ENCODE results near the gene LRRC8D.
"Not testable (repeated sequence)": the region's sequence is repeated elsewhere in the genome, so short reads cannot be mapped to it uniquely, and the experiment has no call there.

LRRC8D gene

DNA sequence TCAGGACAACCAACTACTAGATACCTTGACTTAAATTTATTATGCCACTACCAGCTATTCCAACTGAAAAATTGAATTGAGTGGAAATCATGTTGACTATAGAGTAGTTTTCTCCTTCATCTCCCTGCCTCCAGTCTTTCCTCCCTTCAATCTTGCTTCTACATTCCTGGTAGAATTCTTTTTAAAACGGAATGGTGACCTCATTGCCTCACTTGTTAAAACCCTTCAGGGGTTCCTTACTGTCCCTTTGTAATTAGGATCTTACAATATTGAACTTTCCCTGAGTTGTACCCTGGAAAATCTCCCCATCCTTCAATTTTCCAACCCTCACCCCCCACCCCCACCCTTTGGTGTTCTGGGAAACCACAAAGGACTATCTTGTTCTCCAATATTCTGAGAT is 91.2 kb downstream of the LRRC8D start:
- DNase-seq (ENCODE audit: low read depth, low spot score) = no peak

DNA sequence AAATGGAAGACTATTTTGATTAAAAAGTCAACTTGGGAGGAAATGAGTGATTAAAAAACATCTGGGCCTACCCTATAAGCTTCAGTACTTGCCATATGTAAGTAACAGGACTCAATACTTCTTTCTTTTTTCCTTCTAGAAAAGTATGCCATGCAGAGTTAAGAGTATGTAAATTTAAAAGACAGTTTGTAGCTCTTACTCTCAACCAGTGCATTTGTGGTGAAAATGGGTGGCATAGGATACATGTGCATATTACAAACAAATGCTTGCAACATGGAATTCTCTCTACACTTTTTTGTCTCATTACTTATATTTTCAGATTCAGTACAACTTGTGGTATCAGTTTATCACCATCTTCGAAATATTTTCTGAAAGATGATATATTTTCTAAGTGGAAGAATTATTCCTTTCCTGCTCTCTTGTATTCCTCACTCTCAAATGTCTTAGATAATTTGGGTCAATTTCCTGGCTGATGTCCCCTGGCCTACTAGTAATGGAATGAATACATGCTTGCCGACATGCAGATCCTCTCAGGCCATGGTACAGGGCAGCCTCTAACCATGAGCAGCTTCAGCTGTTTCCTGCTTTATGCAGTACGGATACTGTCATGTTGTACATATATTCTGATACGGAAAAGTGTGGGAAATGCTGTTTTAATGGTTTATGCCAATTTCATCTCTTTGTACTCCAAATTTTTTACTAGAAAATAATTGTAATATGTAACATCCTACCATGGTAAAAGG is 92.7 kb downstream of the LRRC8D start:
- no peak for DNase-seq (ENCODE audit: low read depth, low spot score)

DNA sequence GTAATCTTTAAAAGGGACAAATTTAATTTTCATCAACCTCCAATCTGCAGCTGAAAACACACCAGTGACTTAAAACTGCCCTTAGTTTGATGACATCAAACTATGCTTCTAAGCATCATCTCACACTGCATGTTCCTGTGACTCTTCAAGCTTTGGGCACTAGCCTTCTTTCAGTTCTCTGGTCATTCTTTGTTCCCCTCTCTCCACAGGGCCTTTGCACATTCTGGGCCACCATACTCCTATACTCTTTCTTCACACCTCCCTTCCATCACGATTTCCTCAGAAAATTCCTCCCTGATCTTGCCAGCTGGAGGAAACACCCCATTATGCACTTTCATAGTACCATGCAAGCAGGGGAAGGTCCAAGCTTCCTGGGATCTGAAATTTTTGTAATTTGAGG is 96.5 kb downstream of the LRRC8D start:
- no peak for DNase-seq (ENCODE audit: low read depth, low spot score)

DNA sequence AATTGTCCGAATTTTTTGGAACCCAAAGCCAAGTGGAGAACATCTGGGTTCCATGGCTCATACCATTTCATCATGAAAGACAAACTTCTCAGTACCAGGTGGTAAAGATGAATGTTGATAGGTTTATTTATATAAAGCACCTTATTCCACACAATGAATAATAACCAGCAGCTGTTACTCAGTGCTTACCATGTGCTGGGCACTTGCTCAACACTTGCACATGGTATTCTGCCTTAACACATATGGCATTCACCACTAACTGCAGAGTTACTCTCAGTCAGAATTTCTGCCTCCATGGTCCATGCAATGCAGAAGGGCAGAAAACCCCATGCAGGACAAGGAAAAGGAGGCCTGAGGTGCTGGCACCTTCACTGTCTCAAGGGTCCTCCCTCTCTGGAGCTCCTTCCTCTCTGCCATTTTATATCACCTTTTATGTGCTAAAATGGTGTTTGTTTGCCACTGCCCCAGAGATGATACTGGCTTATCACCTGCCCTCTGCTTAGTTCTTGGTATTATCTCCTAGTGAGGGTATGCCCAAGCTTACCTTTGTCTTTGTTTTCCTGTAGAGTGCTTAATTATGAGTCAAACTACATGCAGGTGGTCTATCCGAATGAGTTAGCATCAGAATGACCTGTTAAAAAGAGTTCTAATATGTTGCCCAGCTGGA is 97.4 kb downstream of the LRRC8D start:
- no peak for DNase-seq (ENCODE audit: low read depth, low spot score)

DNA sequence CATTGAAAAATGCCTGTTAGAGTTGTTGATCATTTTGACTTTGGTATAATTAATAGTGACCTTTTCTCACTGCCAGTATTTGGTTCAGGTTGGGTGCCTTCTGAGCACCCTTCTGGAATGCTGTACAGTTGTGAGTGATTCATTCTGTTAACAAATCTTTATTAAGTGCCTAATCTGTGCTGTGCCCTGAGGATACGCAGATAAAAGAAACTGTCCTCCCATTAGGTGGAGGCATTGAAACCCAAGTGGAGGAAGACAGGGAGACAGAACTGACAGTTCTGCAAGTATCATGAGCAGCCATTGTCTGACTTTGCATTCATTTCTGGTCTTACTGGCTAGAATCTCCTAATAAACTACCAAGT is 97.9 kb downstream of the LRRC8D start:
- DNase-seq (ENCODE audit: low read depth, low spot score) = no peak

DNA sequence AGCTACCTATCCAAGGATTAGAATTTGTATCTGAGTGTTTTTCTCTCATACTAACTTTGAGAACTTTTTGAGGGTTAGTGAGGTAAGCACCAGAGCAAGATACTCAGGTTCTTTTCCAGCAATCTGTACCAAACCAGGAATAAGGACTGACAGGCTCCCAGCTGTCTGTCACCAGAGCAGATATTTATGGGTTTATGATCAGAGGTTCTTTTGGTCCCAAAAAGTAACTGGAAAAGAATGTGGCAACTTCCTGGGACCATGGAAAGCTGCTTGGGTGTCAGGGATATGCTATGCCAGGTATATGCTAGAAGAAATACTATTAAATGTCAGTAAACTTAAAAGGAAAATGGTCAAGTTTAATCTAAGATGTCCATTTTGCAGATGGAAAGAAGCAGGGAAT is 98.3 kb downstream of the LRRC8D start:
- DNase-seq (ENCODE audit: low read depth, low spot score) = no peak

DNA sequence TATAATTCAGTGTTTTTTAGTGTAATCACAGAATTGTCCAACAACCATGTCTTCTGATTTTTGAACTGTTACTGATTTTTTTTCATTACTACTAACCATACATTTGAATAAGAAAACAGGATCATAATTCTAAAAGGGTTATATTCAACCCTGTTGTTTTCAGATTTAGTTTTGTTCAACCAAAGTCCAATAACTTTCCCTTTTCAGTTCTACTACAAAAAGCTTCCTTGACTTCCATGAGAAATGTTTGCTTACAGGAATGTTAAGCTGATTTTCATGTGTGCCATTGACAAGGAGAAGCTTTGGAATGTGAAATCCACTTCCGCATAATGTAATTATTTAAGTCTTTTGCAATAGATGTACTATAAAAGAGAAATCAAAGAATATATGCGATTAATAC is 102.1 kb downstream of the LRRC8D start:
- DNase-seq (ENCODE audit: low read depth, low spot score) = no peak

DNA sequence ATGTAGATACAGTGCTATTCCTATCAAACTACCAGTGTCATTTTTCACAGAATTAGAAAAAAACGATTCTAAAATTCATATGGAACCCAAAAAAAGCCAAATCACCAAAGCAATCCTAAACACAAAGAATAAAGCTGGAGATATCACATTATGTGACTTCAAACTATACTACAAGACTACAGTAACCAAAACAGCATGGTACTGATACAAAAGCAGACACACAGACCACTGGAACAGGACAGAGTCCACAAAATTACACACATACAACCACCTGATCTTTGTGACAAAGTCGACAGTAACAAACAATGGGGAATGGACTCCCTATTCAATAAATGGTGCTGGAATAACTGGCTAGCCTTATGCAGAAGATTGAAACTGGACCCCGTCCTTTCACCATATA is 102.7 kb downstream of the LRRC8D start:
- DNase-seq (ENCODE audit: low read depth, low spot score) = no peak

DNA sequence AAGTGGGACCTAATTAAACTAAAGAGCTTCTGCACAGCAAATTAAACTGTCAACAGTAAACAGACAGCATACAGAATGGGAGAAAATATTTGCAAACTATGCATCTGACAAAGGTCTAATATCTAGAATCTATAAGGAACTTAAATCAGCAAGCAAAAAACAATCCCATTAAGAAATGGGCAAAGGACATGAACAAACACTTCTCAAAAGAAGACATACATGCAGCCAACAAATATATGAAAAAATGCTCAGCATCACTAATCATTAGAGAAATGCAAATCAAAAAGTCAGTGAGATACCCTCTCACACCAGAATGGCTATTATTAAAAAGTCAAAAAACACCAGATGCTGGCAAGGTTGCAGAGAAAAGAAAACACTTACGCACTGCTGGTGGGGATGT is 103.2 kb downstream of the LRRC8D start:
- DNase-seq (ENCODE audit: low read depth, low spot score) = not testable (repeated sequence)

DNA sequence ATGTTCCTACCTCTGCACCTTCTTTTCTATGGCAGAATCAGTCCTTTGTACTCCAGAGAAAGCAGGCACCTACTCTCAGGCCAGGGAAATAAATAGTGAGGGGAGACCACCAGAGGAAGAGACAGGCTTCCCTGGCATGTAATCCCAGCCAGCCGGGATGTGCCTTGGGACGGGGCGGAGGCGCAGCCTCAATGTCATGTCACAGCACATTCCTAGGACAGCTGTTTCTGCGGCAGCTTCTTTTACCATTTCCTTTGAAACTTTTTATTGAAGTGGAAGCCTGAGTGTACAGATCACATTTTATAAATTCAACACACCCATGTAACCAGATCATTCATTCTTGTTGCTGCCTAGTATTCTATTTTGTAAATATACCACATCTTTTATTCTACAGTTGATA is 106.2 kb downstream of the LRRC8D start:
- DNase-seq (ENCODE audit: low read depth, low spot score) = no peak

DNA sequence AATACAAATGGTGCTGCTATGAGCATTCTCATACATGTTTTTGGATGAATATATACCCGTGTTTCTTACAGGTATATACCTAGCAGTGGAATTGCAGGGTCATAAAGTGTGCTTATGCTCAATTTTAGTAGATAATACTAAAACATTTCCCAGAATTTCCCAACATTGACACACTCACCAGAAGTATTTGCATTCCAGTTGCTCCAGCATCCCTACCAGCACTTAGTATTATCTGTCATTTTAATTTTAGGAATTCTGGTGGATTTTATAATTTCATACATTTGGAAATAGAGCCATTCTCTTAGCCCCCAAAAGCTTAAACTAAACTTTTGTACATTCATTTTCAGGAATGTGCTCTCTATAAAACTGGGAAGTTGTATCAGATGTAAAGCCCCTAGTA is 106.6 kb downstream of the LRRC8D start:
- DNase-seq (ENCODE audit: low read depth, low spot score) = no peak

DNA sequence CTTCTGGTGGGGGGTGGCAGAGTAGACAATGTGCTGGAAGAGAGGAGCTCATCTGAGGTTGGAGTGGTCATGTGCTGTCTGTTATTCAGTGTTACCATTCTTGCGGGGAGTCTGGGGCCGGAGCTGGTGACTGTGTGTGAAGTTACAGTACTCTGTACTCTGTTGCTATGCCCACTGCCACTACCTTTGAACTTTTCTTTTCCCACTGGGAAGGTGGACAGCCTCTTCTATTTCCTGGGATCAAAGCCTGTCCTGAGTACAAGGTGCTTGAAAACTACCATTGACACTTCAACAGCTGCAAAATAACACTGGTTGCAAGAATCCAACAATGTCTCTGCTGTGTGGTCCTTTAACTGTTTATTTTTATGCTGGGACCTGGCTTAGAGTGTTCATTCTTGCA is 107.7 kb downstream of the LRRC8D start:
- DNase-seq (ENCODE audit: low read depth, low spot score) = no peak

DNA sequence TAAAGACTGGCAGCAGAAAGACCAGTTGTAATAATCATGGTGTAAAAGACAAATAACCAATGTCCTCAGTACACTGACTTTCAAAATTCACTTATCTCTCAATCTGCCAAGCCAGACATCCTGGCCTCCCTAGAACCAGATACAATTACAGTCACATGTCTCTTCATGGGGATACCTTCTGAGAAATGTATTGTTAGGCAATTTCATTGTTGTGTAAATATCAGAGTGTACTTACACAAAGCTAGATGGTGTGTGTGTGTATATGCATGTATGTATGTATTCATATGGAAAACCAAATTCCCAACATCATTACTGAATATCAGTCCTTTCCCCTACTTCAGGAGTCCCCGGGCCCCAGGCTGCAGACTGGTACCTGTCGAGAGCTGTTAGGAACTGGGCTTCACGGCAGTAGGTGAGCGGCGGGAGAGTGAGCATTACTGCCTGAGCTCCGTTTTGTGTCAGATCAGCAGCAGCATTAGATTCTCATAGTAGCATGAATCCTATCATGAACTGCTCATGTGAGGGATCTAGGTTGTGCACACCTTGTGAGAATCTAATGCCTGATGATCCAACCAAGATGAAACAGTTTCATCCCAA is 108.7 kb downstream of the LRRC8D start:
- DNase-seq (ENCODE audit: low read depth, low spot score) = peak; percentile 68

DNA sequence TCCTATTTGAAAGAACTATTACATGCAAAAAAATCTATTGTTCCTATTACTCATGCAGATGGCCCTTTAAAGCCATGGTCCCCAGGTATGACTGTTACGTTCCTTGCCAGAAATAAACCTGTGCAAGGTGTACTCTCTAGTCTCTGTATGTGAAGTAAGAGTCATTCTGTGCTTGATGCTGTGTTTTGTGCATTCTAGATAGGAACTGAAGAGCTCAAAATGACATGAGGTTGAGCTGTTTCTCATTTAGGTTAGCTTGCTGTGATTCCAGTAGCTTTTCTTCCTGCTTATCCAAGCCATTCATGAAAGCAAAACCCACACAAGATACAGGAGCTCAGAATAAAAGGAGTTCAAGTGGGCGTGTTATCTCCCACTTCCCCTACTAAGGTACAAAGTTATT is 109.7 kb downstream of the LRRC8D start:
- no peak for DNase-seq (ENCODE audit: low read depth, low spot score)

DNA sequence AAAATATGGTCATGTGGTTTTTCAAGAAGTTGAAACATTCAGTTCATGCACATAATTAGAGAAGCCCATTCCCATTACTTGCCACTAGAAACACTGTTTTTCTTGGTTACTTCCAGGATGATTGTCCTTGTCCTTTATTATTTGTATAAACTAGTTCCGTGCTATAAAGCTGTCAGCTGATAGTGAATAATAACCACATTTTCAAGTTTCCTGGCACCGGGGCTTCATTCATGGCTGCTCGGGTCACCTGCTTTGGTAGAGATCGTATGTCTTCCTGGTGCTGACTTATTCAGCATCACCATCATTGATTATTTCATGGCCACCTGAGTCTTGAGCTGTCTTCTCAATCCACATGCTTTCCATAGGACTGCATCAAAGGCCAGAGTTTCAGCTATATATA is 111.1 kb downstream of the LRRC8D start:
- no peak for DNase-seq (ENCODE audit: low read depth, low spot score)

DNA sequence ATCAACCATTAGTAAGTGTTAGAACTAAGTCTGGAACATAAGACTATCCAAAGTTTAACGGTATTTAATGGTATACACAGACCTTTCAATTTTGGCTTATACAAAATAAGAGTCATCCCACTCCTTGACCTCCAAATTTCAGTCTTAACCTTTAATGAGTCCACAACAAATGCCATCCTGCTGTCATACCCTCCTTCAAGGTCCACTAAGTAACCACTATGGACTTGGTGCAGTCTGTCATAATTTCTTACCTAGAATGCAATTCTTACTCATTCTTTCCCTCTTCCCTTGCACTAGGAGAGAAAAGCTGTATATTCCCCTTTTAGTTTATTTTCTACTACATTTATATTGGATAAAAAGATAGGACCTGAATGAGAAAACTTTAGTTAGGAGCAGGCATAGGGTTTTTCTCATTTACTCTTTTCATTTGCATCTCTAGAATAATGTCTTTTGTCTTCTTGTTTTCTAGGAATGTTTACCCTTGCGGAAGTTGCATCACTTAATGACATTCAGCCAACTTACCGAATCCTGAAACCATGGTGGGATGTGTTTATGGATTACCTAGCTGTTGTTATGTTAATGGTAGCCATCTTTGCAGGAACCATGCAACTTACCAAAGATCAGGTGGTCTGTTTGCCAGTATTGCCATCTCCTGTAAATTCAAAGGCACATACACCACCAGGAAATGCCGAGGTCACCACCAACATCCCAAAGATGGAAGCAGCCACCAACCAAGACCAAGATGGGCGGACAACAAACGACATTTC is 111.9 kb downstream of the LRRC8D start:
- DNase-seq (ENCODE audit: low read depth, low spot score) = no peak

DNA sequence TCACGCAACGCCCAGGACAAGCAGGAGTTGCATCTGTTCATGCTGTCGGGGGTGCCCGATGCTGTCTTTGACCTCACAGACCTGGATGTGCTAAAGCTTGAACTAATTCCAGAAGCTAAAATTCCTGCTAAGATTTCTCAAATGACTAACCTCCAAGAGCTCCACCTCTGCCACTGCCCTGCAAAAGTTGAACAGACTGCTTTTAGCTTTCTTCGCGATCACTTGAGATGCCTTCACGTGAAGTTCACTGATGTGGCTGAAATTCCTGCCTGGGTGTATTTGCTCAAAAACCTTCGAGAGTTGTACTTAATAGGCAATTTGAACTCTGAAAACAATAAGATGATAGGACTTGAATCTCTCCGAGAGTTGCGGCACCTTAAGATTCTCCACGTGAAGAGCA is 113.6 kb downstream of the LRRC8D start:
- DNase-seq (ENCODE audit: low read depth, low spot score) = no peak

DNA sequence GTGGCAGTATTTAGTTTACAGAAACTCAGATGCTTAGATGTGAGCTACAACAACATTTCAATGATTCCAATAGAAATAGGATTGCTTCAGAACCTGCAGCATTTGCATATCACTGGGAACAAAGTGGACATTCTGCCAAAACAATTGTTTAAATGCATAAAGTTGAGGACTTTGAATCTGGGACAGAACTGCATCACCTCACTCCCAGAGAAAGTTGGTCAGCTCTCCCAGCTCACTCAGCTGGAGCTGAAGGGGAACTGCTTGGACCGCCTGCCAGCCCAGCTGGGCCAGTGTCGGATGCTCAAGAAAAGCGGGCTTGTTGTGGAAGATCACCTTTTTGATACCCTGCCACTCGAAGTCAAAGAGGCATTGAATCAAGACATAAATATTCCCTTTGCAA is 114.4 kb downstream of the LRRC8D start:
- no peak for DNase-seq (ENCODE audit: low read depth, low spot score)

DNA sequence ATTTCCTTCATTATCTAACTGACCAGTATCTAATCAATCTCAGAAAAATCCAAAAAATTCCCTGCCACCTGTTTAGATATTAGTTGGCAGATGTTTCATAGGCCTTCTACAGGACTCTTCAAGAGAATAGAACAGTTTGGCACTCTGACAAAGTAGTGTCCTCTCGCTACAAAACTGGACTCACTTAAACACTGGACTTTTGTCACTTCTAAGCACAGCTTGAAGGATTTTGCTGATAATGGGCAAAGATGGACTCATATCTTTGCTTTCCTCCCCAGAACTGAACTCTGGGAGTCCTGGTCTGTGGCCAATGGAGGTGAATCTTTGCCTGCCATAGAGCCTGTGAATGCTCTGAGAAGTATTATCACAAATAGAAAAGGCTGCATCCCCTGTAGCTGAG is 115.9 kb downstream of the LRRC8D start:
- no peak for DNase-seq (ENCODE audit: low read depth, low spot score)

DNA sequence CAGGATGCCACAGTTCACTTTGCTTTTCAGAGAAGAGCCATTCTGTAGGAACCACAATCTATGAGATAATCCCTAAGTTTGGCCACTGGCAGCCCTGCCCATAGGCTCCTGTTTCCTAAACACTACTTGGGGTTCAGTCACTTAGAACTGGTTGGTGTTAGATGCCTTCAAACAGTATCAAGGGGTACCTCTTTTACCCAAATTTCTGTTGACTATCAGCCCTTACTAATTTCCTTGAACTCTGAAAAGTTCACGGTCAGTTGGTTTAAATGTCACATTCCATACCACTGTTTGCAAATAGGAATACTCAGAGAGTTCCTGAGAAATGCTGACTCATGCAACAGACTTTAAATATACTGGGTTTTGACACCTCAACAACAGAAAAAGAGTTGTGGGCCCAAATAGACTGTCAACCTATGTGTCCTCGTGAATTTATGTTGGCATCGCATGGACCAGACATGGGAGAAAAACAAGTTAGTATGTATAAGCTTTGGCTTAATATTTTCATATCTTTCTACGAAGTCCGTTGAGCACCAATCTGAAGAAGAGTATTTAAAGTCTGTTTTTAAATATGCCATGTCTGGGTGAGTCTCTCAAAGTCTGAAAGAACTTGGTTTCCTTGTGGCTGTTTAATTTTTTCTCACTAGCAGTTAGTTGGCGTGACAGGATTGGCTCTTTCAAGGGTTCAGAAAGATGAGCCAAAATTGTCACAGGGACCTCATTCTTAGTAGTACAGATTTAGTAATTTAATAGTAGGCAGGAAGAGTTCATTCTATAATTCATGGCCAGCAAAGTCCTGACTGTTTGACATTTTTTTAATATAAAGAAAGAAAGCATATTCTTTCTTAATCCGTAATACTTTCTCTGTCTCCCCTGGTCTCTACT is 117.6 kb downstream of the LRRC8D start:
- DNase-seq (ENCODE audit: low read depth, low spot score) = no peak

DNA sequence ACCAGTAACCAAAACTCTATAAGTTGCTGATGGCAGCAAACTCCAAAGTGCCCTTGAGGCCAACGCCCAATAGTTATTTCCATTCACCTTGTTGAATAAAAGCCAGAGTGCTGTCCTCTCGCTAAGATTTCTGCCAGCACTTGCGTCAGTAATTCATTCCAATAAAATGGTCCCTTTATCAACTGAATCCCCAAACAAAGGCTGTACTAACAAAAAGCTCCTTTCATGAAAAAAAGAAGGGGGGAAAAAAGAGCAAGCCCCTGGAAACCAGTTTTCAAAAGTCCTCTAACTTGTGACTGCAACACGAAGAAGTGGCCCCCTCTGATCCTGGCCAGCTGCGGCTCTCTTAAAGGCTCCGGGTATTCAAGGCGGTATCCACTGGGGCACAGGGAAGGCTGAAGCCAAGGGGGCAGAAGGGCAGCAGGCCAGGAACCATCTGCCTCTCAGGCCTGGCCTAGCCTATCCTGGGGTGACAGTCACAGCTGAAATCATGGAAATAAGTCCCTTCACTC is 118.3 kb downstream of the LRRC8D start:
- DNase-seq (ENCODE audit: low read depth, low spot score) = no peak
